GM18526 (cell line): Measurements from ENCODE around the gene EXOC1.

Experiments used
- POLR2A ChIP-seq: IDR thresholded peaks from 3 replicates; pipeline ENCODE4 v1.6.1; 2011; ENCODE audit not compliant: insufficient read length; ENCODE audit errors: extremely low read depth

Gene EXOC1

DNA sequence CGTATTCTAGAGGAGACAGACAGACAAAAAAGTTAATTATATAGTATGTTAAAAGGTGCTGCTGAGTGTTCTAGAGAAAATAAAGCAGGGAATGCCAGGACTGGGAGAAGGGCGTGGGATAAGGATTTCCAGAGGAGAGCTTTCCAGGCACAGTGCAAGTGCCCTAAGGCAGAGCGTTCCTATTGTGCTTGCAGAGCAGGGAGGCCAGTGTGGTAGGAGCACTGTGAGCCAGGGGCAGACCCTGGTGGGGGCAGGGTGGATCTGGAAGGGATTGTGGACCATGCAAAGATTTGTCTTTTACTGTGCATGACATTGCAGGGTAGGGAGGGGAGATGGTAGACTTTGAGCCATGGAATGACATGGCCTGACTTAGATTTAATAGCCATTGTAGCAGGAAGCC, 25.8 kb downstream of the EXOC1 start:
- no peak for TF ChIP-seq POLR2A

DNA sequence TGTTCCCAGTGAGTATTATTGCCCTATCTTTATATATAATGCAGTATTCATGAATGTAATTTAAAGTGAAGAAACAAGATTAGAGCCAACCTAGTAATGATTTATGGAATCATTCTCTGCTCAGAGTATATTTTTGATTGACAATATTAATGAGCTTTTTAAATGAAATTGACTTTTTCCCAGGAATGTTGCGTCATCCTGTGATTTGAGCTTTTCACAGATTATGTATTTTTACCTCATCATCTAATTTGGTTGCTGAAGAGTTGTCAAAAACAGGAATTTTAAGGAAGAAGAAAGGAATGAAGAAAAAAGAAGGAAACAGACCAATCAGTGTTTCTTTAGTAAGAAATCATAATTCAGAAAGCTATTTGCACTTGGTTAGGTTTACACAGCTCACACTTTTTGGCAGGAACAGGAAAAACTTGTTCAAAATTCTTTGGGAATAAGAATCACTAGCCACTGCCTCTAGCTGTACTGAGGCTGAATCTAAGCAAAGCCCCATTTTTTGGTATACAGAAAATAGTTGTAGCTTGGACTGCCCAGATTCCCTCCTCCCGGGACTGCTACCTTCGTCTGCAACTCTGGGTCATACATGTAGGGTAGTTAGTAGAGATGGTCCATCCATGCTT, 27.3 kb downstream of the EXOC1 start:
- no peak for TF ChIP-seq POLR2A

DNA sequence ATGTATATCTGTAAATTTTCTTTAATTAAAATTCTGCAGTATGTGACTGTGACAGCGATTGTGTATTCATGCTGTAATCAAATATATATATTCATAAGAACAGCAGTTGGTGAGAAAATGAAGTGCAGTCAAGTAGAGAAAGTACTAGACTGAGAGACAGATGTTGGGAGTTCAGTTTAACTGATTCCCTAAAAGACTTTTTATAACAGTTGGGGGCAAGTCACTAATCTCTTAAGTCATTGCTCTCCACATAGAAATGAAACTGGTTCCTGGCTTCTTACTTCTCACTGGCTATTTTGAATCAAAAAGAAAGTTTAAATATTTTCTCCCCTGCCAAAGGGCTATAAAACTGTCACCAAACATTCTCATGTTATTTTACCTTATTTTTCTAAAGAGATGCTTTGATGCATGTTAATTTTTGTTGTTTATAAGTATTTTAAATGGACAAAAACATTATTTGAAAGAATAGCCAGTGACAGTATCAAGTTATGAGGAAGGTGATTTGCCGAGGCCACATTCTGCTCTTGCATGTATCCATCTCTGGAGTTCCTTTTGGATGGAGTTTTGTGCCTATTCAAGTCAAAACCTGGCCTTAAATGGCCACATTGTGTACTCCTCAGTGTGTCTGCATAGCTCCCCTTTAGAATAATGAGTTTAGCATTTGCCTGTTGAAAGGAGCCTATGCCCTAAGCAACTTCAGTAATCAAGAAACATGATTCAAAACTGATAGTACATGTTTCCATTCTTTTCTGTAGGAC, 30.8 kb downstream of the EXOC1 start:
- TF ChIP-seq POLR2A: no peak

DNA sequence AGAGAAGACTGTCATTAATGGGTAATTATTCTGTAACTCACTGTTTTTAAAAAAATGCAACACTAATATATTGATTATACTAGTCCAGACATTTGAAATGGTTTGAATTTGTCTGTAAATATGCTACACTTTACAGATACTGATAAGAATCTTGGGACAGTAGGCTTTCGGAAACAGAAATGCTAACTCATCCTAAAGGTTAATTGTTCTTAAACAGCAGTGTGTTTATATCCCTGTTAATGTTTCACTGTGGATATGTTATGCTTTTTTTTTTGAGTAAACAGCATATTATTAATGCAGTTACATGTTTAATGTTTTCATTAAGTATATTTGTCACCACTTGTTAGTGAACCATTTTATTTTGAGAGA, 31.4 kb downstream of the EXOC1 start:
- no peak for TF ChIP-seq POLR2A

DNA sequence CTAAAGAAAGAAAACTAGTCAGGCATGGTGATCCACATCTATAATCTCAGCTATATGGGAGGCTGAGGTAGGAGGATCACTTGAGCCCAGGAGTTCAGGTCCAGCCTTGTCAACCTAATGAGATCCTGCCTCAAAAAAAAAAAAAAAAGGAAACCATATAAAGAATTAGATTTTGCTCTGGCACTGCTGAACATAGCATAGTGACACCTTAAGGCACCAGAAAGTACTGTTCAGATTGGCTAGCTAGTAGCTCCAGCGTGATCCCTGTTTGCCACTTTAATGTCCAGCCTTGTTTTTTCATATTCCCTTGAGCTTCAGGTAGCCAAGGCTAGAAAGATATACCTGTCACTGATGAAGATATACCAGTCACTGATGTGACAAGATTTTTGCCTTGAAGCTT, 34.1 kb downstream of the EXOC1 start:
- no peak for TF ChIP-seq POLR2A

DNA sequence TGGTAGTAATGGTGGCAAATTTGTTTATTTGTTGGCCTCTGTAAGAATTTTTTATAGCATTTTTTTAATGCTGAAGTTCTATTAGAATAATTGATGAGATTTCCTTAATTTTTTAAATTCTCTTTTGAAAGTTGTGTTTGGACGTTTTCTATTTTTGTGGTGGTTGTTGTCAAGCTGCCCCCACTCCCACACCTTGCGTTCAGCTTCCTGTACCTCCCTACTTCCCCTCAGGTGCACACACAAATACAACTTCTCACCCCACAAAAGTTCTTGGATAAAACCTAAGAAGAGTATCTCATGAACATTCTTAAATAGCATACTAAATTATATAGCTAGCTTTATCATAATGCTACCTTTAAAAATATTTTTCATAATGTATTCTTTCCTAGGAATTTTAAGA, 38.7 kb downstream of the EXOC1 start:
- no peak for TF ChIP-seq POLR2A

DNA sequence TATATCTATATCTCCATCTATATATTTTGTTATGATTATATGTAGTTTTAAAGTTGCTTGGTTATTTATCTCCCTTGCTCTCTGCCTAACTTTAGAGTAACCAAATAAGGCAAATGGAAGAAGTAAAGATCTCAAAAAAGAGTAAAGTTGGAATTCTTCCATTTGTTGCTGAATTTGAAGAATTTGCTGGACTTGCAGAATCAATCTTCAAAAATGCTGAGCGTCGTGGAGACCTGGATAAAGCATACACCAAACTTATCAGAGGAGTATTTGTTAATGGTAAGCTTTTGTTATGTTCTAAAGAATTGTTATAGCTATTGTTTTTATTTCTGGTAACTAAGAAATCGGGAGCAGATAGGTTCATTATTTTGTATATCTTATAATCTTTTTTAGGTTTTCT, 43.2 kb downstream of the EXOC1 start:
- TF ChIP-seq POLR2A: no peak

DNA sequence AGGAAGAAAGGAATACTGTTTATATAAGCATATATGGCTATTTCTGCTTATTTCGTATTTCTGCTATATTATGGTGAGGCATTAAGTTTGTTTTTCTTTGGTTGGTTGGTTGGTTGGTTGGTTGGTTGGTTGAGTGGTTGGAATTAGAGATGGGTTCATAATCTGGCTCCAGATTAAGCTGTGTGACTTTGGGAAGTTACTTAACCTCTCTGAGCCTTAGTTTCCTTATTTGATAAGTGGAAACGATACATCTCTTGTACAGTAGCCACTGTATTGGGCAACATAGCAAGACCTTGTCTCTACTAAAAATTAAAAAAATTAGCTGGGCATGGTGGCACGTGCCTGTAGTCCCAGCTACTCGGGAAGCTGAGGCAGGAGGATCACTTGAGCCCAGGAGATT, 49.2 kb downstream of the EXOC1 start:
- TF ChIP-seq POLR2A: no peak

DNA sequence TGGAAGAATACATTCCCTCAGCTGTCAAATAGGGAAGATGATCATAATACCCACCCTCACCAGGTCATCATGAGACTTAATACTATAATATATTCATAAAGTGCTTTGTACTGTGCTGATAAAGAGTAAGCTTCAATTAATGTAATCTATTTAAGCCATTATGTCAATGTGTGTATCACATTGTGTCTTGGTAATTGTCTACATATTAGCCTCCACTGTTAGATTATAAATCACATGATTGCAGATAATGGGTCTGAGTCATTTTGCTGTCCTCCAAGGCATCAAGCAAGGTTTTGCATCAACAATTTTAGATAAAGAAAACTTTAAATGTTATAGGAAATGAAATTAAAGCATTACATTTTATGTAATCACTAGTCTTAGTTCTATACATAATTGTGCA, 50.1 kb downstream of the EXOC1 start:
- no peak for TF ChIP-seq POLR2A

DNA sequence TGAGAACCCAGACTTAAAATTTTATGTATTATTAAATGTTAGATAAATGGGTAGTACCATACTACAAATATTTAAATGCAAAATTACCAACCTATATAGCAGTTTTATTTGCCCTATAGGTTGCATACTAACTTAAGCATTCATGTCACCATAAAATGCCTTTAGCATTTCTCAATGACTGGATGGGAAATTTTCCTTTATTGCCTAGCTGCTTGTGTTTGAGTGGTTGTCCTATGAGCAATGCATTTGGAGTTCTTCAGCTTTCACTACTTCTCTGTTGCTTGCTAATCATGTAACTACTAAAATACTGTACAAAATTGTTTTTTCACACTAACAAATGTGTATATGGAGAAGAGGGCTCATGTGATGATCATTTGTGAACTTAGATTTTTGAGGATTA, 51.1 kb downstream of the EXOC1 start:
- TF ChIP-seq POLR2A: no peak

DNA sequence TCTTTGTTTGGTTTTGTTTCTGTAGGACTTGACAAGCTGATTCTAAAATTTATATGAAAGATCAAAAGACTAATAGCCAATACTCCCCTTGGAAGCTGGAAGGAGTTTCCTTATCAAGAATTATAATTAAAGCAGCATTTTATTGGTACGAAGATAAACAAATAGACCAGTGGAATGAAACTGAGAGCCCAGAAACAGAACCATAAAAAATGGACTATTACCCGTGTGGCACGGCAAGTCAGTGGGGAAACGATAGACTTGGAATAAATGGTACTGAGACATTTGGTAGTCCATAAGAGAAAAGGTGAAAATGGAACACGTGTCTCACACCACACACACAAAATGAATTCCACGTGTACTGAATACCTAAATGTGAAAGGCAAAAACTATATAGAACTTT, 52.9 kb downstream of the EXOC1 start:
- no peak for TF ChIP-seq POLR2A

DNA sequence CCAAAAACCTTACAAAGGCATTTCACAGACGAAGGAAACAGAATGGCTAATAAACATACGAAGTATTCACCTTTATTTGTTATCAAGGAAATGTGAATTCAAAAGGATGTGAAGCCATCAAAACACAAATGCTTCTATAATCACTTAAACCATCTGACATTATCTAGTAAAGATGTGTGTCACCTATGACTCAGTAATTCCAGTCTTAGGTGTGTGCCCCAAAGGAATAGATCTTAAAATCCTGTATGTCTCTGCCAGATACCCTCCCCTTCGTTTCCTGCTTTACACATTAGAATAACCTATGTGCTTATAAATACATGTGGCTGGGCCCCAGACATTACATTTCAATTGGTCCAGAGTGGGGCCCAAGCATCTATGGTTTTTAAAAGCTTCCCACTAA, 53.5 kb downstream of the EXOC1 start:
- TF ChIP-seq POLR2A: no peak

DNA sequence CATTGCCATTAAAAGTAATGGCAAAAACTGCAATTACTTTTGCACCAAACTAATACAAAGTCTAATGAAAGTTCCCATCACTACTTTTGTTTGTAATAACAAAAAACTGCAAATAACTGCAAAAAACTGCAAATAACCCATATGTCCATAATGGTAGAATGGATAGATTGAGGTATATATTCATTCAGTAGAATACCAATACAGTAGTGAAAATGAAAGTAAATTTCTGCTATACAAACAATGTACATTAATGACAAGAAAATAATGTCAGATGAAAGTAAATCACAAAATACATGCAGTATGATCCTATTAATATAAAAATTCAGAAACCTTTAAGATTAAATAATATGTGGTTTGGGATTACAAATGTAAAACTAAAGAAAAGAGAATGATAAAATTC, 54.0 kb downstream of the EXOC1 start:
- TF ChIP-seq POLR2A: no peak

DNA sequence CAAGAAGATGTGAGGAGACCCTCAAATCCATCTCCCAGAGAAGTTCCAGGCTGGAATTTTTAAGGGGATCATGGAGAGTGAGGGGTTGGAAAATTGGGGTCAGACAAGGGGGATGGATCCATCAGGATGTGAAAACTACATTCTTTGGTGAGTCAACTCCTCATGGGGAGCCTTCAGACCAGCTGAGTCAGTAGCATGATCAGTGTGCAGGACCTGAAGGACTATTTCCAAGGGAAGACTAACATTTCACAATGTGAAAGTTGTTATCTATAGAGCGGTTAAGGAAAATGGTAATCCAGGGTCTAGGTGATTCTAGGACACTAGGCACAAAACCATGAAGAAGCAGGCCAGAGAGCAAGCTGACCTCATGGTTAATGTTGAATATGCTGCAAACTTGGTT, 56.7 kb downstream of the EXOC1 start:
- no peak for TF ChIP-seq POLR2A

DNA sequence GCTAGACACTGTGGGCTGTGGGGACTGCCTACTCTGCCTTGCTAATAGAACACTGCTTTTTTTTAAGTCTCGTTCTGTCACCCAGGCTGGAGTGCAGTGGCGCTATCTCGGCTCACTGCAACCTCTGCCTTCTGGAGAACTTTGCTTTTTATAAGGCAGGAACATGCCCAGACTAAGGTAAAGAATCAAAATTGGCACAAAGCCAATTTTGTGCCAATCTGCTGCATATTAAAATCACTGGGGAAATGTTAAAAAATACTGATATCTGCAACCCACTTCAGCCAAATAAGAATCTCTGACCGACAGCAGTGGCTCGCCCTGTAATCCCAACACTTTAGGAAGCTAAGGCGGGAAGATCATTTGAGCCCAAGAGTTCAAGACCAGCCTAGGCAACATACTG, 58.8 kb downstream of the EXOC1 start:
- TF ChIP-seq POLR2A: no peak

DNA sequence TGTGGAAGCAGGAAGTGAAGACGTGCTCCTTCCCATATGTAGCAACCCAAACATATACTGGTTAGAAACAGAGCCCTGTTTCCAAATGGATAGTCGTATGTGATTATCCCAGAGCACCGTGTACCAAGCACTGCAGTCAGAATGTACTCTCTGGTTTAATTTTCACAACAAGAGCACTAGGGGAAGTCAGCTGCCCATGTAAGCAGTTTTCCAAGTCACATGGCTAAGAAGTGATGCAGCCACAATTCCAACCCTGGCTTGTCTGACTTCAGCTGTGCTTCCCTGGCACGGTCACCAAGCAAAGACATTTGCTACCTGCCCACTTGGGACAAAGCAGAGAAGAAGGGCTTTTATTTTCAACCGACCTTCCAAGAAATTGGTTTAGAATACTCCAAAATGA, 67.1 kb downstream of the EXOC1 start:
- TF ChIP-seq POLR2A: no peak

DNA sequence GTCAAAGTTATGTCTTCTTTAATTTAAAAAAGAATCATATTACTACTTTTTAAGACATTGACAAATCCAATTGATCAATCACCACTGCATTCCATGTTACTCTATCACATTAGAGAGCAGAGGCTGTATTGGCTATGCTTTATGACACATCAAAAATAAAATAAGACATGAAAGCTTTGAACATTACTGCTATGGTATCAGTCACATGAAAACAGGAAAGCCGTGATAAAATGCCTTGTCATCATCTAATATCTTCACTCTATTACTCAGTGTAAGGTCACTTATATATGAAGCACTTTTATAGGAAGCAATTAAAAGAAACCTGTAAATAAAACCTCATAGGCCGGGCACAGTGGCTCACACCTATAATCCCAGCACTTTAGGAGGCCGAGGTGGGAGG, 67.6 kb downstream of the EXOC1 start:
- TF ChIP-seq POLR2A: no peak

DNA sequence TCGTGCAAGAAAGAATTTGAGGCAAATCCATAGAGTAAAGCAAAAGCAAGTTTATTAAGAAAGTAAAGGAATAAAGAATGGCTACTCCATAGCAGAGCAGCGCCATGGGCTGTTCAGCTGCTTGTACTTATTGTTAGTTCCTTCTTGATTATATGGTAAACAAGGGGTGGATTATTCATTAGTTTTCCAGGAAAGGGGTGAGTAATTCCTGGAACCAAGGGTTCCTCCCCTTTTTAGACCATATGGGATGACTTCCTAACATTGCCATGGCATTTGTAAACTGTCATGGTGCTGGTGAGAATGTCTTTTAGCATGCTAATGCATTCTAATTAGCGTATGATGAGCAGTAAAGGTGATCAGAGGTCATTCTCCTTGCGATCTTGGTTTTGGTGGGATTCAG, 71.8 kb downstream of the EXOC1 start:
- no peak for TF ChIP-seq POLR2A

DNA sequence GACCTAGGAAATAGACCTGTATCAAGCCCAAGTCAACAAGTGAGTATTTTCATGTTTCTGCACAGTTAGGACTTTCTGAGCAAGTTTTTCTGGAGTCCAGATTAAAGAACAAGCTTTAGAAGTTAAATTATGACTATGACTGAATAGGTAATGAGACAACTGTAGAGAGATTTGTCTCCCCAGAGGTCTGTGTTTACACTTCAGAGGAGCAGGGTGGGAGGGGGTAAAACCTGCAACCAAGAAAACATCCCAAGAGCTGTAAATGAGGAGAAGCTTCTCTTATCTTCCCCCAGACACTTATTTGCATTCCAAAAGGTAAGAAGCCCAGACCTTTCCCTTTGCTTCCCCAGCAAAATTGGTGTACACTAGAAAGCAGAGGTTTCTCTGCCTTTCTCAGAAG, 73.2 kb downstream of the EXOC1 start:
- TF ChIP-seq POLR2A: no peak
